ENCODE data around the gene SRP9.
"Not testable (repeated sequence)": the region's sequence is repeated elsewhere in the genome, so short reads cannot be mapped to it uniquely, and the experiment has no call there.

Gene SRP9

DNA sequence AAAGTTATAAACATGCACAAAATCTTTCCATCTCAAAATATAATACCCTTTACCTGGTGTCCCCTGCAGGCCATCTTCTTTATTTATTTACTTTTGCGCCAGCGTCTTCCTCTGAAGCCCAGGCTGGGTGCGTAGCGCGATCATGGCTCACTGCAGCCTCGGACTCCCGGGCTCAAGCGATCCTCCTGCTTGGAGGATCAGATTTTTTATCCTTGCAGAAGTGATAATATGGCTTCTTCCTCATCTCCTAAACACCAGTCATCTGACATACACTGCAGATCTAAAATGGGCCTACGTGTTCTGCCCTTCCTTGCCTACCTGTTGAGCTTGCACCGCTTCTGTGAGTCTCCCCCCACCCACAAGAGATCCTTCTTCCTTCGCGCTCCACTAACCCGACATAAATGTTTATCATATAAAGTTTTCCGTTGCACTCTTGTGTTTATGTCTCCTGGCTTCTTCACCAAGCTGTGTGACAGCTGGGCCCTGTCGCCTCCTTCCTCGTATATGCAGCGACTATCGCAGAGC is 506 bp upstream of the SRP9 start:
- DNase-seq, result no peak

DNA sequence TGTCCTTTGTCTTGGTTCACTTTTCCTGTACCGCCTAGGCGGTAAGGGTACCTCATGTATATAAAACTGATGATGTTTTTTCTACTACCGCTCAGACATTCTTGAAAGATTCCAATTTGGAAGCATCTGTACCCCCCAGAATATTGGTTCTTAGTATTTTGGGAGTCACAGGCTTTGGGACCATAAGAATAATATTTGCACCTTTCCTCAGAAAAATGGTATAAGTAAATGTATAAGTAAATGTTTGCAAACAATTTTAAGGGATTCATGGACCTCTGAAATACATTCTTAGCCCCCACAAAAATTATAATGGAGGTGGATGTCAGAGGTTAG is 677 bp downstream of the SRP9 start:
- no peak for DNase-seq

DNA sequence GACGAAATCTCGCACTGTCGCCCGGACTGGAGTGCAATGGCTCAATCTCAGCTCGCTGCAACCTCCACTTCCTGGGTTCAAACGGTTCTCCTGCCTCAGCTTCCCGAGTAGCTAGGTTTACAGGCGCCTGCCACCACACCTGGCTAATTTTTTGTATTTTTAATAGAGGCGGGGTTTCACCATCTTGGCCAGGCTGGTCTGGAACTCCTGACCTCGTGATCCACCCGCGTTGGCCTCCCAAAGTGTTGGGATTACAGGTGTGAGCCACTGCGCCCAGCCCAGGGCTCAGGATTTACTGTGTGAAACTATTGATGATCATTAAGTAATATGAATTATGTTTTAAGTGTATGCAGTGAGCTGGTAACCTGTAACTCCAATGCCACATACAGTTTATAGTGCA is 1.5 kb downstream of the SRP9 start:
- DNase-seq, result not testable (repeated sequence)

DNA sequence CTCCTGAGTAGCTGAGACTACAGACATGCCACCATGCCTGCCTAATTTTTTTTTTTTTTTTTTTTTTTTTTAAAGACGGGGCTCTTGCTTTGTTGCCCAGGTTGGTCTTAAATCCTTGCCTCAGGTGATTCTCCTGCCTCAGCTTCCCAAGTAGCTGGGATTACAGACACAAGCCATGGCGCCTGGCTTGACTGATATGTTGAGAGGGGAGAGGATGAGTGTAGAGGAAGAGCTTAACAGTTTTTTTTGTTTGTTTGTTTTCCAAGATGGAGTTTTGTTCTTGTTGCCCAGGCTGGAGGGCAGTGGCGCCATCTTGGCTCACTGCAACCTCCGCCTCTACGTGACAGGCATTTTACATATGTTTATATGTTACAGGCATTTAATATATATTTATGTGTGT is 2.5 kb downstream of the SRP9 start:
- no peak for DNase-seq

DNA sequence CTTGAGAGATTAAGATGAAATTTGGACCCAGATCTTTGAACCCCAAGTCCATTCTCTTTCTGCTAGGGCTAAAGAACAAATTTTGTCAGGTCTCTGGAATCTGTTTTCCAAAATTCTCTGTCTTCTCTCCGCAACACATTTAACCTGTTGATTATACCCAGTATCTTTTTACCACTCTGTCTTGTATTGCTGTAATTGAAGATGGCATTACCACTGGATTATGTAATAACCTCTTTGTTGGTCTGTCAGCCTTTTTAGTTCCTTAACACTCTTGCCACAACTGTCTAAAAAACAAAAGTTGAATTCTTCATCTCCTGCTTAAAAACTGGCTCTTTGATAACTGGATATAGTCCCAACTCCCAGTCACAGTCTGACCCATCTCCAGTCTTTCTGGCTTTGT is 3.0 kb downstream of the SRP9 start:
- no peak for DNase-seq

DNA sequence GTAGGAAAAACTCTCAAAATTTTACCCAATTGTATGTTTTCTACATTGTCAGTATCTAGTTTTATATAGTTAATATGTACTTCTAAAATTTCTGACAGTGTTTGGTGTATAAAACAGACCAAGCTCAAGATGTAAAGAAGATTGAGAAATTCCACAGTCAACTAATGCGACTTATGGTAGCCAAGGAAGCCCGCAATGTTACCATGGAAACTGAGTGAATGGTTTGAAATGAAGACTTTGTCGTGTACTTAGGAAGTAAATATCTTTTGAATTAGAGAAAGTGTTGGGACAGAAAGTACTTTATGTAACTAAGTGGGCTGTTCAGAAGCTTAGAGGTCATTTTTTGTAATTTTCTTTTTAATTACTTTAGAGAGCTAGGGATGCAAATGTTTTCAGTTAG is 11.5 kb downstream of the SRP9 start:
- DNase-seq, result not testable (repeated sequence)

DNA sequence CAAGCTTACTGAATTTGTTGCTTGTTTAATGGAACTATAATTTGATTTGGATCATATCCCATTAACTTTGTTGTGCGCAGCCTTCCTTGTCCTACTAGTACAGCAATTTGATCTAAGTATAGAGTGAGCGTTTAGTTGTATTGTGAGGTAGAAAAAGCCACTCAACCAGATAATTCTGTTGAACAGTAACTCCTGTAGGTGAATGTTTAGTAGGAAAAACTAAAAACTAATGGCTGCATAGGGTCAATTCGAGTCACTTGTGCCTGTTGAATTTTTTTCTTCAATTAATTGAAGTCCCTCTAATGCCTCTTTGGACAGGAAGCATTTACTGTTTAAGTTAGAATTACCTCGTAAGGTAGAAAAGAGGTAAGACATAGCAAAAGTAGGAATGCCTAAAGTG is 17.3 kb downstream of the SRP9 start:
- no peak for DNase-seq

DNA sequence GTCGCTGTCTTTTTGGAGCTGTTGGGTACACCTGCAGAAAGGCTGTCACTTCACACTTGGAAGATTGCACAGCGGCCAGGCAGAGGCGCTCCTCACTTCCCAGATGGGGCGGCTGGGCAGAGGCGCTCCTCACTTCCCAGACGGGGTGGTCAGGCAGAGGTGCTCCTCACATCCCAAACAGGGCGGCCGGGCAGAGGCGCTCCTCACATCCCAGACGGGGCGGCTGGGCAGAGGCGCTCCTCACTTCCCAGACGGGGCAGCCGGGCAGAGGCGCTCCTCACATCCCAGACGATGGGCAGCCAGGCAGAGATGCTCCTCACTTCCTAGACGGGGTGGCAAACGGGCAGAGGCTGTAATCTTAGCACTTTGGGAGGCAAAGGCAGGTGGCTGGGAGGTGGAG is 18.5 kb downstream of the SRP9 start:
- DNase-seq, result not testable (repeated sequence)

DNA sequence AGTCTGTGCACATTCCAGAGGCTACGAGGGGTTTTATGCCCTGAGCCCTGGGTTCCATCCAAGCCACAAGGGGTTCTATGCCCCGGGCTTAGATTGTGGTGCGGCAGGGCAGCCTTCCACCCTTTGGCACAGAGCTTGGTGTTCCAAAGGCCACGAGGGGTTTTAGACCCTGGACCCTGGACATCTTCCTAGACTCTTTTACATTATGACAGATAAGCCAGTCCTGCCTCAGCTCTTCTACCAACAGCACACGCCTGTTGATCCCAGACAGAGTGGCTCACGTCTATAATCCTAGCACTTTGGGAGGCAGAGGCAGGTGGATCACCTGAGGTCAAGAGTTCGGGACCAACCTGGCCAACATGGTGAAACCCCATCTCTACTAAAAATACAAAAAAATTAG is 23.5 kb downstream of the SRP9 start:
- not testable (repeated sequence) for DNase-seq

DNA sequence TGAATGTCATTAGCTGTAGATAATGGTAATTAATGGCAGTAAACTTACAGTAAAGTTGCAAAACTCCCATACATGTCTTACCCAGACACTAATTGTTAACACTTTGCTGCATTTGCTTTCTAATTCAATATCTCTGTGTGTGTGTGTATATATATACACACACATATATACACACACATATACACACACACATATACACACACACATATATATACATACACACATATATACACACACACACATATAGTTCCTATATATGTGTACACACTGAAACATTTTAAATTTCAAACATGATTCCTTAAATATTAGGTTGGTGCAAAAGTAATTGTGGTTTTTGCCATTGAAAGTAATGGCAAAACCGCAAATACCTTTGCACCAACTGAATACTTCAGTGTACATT is 28.6 kb downstream of the SRP9 start:
- no peak for DNase-seq

DNA sequence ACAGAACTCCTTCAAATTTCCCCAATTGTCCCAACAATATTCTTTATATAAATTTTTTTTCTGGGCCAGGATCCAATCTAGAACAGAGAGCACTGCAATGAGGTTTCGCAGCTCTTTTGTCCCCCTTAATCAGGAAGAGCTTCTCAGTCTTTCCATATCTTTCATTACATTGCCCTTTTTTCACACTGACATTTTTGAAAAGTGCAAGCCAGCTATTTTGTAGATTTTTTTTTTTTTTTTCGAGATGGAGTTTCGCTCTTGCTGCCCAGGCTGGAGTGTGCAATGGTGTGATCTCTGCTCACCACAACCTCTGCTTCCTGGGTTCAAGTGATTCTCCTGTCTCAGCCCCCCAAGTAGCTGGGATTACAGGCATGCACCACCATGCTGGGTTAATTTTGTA is 29.1 kb downstream of the SRP9 start:
- not testable (repeated sequence) for DNase-seq

DNA sequence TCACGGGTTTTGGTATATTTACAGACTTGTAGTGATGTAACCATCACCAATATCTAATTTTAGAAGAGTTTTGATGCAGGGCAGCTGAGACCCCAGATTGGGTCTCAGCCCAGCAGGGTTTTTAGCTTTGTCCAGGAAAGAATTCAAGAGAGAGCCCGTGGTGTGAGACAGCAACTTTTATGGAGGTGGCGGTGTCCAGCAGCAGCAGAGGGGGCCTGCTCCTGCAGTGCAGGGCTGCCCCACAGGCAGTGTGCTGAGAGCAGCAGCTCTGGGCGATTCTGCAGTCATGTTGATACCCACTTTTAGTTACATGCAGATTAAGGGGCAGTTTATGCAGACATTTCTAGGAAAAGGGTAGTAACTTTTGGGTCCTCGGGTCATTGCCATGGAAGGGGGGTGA is 30.5 kb downstream of the SRP9 start:
- DNase-seq, result no peak

DNA sequence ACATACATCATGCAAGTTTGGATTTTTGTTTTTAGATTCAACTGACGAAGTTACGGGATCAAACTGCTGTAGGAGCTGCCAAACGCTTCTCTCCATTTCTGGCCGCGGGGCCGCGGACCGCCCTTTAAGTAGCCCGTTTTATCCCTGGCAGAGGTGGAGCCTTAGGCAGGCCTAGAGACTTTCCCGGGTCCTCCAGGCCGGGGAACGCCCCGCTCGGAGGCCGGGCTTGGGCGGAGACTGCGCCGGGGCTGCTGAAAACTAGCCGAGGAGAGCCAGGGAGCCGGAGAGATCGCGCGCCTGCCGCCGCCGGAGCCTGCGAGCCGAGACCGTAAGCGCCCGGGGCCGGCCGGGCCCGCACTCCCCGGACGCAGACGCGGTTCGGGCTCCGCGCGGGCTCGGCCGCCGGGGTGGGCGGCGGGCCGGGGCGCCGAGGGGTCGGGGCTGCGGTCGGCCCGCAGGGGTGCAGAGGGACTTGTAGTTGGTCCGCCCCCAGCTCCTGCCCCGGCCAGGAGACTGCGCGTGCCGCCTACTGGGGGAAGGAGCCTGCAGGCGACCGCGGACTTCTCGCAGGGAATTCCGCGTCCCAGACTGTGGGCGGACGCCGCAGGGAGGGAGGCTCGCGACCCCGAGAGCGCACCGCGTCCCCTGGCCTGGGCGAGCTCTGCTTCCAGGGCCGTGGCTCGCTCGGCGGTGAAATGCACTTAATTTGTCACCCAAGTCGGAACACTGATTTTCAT is 32.4 kb downstream of the SRP9 start, which contains the start of gene EPHX1:
Gene EPHX1, plus strand, starts transcription at position 283 of the 737 bp plus-strand sequence. CDS start 18,606 bp downstream, outside the sequence.
- DNase-seq, result peak; percentile 40 to 67

DNA sequence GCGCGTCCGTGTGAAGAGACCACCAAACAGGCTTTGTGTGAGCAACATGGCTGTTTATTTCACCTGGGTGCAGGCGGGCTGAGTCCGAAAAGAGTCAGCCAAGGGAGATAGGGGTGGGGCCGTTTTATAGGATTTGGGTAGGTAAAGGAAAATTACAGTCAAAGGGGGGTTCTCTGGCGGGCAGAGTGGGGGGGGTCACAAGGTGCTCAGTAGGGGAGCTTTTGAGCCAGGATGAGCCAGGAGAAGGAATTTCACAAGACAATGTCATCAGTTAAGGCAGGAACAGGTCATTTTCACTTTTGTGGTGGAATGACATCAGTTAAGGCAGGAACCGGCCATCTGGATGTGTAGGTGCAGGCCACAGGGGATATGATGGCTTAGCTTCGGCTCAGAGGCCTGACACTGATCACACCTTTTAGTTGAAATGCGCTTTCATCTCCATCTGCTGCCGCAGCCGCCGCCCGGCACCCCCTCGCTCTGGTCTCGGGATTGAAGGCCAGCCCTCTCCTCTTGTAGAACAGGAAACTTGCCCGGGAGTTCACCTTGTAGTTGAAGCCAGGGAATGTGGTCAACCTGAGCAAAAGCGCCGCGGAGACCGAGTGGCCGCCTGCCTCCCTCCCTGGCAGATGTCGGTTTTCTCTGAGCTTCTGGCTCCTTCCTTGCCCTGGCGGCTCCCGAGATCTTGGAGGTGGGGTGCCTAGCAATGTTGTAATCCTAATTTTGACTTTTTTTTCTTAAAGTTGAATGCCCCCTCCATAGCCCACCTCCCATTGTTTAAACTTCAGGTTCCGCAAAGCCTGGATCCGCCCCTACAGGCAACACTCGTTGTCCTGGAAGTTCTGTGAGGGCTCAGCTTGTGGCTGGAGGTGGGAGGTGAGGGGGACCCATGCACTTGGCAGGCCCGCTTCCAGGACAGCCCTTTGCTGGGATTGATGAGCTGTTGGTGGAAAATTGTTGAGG is 33.2 kb downstream of the SRP9 start:
- not testable (repeated sequence) for DNase-seq

DNA sequence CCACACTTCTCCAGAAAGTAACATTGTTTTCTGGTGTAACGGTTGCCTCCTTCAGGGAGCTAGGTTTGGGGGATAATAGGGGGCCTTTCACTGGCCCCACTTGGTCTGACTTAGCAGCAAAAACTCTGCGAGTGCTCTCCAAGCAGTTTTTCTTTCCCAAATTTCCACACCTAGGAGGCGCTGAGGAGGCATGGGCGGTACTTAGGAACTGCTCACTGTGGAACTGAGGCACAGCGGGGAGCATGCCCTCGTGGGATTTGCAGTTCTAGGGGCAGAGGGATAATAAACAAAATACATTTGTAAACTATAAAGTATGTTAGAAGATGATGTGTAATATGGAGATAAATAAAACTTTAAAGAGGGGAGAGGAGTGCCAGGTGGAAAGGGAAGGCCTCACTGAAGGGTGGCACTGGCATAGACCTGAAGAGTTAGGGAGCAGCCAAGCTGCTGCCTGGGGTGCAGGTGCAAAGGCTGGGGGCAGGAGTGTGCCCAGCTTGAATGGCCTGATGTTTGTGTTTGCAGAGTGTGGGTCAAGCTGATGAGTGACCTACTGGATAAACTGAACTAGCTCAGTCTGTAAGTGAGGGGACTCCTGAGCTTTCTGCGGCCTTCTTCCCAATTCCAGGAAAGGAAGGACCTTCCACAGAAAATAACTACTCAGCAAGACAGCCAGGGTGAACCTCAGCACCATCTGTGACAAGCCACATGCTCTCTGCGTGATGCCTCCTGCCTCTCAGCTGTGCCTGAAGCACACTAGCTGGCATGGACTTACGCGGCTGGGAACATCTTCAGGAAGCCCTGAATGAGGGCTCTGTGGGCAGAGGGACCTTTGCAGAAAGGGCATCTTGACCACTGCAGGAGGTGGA is 34.2 kb downstream of the SRP9 start:
- no peak for DNase-seq

DNA sequence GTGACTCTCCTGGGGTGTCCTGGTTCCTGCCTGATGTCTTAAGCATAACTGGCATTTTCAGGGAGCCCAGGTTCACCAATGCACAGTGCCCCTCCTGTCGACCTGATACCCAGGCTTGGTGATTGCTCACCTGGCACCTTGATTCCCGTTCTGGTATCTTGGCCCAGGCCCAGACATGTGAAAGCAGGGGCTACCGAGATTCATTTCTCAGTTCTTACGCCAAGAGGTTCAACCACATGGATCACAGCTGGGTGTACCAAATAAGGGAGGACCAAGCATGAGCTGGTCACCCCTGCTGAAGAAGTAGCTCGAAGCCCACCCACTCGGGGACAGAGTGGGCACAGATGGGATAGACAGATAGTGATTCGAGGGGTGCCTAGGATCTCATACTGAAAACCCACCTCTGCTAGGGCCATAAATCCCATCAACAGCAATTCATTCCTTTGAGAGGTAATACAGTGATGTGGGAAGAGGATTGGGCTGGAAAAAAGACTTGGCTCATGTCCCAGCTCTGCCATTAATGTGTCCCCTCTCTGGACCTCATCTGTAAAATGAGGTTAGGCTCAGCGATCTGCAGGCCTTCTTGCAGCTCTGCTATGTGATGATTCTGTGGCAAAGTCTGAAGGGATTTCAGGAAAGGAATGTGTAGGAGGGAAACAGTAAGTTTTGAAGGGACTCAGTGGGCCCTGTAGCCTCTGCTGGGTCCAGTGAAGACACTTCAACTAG is 35.0 kb downstream of the SRP9 start:
- DNase-seq, result no peak

DNA sequence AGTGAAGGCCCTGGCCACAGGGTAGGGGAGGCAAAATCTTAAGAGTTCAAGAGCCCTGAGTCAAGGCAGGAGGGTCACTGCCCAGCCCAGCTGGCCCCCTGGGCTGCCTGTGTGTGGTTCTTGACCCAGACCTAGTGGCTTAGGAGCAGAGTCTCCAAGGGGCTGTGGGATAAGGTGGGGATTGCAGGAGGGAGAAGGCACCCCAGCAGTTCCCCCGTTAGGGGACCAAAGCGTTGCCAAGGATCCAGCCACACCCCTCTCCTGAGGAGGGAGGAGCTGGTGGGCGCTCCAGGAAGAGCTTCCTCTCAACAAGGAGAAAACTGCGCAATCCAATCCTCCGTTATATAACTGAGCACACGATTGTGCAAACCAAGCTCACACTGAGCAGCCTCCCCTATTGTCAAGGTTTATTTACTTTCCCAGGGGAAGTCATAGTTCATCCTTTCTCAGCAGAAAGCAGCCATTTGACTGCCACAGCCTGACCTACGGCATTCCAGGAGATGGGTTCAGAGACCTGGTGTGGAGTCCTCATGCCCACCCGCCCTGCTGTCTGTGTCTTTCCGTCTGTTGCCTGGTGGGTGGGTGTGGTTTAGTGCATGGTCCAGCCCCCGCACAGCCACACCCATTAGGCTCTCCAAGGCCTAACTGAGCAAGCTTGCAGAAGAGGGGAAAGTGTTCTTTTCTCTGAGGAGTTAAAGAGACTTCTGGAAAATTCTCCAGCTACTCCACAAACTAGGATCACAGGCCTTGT is 35.8 kb downstream of the SRP9 start:
- DNase-seq, result no peak

DNA sequence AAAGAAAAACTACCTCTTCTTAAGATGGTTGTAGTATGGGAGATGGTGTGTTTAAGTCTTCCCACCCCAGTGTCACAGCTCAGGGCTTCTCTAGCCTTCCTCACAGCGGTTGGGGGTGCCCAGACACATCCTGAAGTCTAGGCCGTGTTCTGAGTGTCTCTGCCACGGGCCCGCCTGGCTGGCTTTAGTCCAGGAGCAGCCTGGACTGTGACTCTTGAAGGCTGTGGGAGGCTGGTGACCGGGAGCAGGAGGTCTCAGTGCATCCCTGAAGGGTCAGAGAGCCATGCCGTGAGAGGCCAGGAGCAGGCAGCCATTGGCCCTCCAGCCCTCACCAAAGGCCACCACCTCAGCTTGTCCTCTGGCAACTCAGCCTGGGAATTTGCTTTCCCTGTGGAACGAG is 36.8 kb downstream of the SRP9 start:
- DNase-seq, result no peak

DNA sequence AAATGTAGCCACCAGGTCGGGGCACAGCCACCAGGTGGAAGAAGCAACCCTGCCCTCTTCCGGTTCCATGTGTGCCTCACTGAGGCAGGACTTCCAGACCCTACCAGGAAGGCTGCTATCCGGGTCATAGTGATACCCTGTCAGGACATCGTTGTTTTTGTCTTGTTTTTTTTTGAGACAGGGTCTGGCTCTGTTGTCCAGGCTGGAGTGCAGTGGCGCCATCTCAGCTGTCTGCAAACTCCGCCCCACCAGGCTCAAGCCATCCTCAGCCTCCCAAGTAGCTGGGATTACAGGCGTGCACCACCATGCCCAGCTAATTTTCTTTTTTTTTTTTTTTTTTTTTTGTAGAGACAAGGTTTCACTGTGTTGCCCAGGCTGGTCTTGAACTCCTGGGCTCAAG is 37.5 kb downstream of the SRP9 start:
- not testable (repeated sequence) for DNase-seq

DNA sequence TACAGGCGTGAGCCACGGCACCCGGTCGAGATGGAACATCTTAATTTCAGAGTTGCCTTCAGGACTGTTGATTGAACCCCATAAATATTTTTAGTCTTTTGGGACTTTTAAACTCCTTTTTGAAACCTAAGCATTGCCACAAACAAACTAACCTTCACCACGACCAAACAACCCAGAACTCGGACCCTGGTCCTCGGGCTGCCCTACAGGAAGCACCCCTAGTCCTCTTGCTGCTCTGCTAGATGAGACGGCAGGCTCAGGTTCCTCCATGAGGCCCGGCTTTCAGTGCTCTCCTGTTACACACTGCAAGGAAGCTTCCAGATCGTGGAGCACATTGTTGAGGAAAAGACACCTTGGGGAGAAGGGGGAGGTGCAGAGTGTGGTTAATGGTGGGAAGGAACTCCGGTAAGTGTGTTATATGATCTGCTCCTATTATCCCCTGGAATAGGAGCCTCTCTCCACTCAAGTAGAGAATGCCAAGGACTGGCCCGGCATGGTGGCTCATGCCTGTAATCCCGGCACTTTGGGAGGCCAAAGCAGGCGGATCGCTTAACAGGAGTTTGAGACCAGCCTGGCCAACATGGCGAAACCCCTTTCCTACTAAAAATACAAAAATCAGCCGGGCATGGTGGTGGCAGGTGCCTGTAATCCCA is 38.0 kb downstream of the SRP9 start:
- no peak for DNase-seq
